GM12878 (cell line): ENCODE results near the gene TATDN2. TPM values are rescaled to one million over a fixed set of nuclear protein-coding genes. Genes with fewer than 3 reads are reported as not detected.
A peak's percentile ranks its signal among the peaks of the same experiment; 100 is the strongest.

Experiments used
- BMI1 ChIP-seq: fragments of 450-650 bp; IDR thresholded peaks from 2 replicates; pipeline ENCODE4 v1.6.1; 2016; ENCODE audit warnings: mild to moderate bottlenecking, moderate library complexity, borderline replicate concordance
- CHD4 ChIP-seq: fragments of 200-600 bp; sonication (generic); IDR thresholded peaks from 2 replicates; pipeline ENCODE4 v1.6.1; 2016; ENCODE audit warnings: mild to moderate bottlenecking
- E2F4 ChIP-seq: IDR thresholded peaks from 2 replicates; pipeline ENCODE4 v1.6.1; 2012; ENCODE audit warnings: low read depth, low read length, improper control_type of control experiment
- EED ChIP-seq: sonication (generic); IDR thresholded peaks from 2 replicates; pipeline ENCODE4 v1.6.1; 2016; ENCODE audit warnings: antibody characterized with exemption, low read depth
- ETV6 ChIP-seq, 2 experiments: fragments of 450-650 bp in 1 of 2; IDR thresholded peaks in 1 of 2; conservative IDR thresholded peaks in 1 of 2; 2 replicates each; pipeline ENCODE4 v1.6.1; 2014; ENCODE audit warnings: antibody characterized with exemption in 1 of 2, borderline replicate concordance in 1 of 2, low read depth in 1 of 2, mild to moderate bottlenecking in 1 of 2, moderate library complexity in 1 of 2
- FOXK2 ChIP-seq: fragments of 450-650 bp; IDR thresholded peaks from 2 replicates; pipeline ENCODE4 v1.6.1; 2017; ENCODE audit warnings: mild to moderate bottlenecking, moderate library complexity
- KAT2A ChIP-seq: conservative IDR thresholded peaks from 2 replicates; pipeline ENCODE4 v1.6.1; 2011; ENCODE audit warnings: low read depth, low read length; ENCODE audit not compliant: control insufficient read depth
- MAX ChIP-seq: IDR thresholded peaks from 2 replicates; pipeline ENCODE4 v1.6.1; 2012; ENCODE audit warnings: low read depth, low read length, improper control_type of control experiment
- MEF2A ChIP-seq: IDR thresholded peaks from 2 replicates; pipeline ENCODE4 v1.6.1; 2011; ENCODE audit warnings: low read depth, mild to moderate bottlenecking, low read length, moderate library complexity; ENCODE audit not compliant: insufficient read depth
- NR2C2 ChIP-seq: IDR thresholded peaks from 2 replicates; pipeline ENCODE4 v1.6.1; 2011; ENCODE audit warnings: borderline replicate concordance, low read depth; ENCODE audit not compliant: control insufficient read depth, insufficient read length
- PML ChIP-seq: IDR thresholded peaks from 2 replicates; pipeline ENCODE4 v1.6.1; 2012; ENCODE audit warnings: low read length, inconsistent platforms
- SMARCA5 ChIP-seq: fragments of 450-650 bp; IDR thresholded peaks from 2 replicates; pipeline ENCODE4 v1.6.1; 2017; ENCODE audit warnings: mild to moderate bottlenecking
- SPI1 ChIP-seq: IDR thresholded peaks from 2 replicates; pipeline ENCODE4 v1.6.1; 2011; ENCODE audit warnings: low read depth, mild to moderate bottlenecking, low read length, moderate library complexity, borderline replicate concordance; ENCODE audit not compliant: insufficient read depth
- SUZ12 ChIP-seq: fragments of 200-600 bp; sonication (generic); IDR thresholded peaks from one replicate; pipeline ENCODE4 v1.6.1; 2018; ENCODE audit warnings: antibody characterized with exemption, mild to moderate bottlenecking; ENCODE audit not compliant: unreplicated experiment
- ZBTB33 ChIP-seq: fragments of 450-650 bp; IDR thresholded peaks from 2 replicates; pipeline ENCODE4 v1.6.1; 2017; ENCODE audit warnings: mild to moderate bottlenecking
- polyA plus RNA-seq, 11 experiments: library from polyadenylated mRNA; depleted of rRNA in 4 of 11; unstranded in 6 of 11; stranded (reverse) in 5 of 11; fragments of >200 nt; fragmentation: Nextera tagmentation in 4 of 11; fragmentation: Illumina TruSeq in 1 of 11; extraction: Ambion mirVana in 4 of 11; extraction: Trizol in 1 of 11; gene quantifications; 1 replicate in 1 of 11; 2 replicates in 10 of 11; pipeline versions ENCODE4 v1.2.1 to v1.2.3, GENCODE V29; 2011 to 2016; ENCODE audit warnings: inconsistent platforms in 2 of 11, missing spikeins in 2 of 11, low read depth in 1 of 11
- total RNA-seq, 4 experiments: library from RNA; depleted of rRNA in 3 of 4; stranded (reverse); fragments of >200 nt in 3 of 4; fragmentation: Illumina TruSeq in 1 of 4; extraction: Trizol in 1 of 4; gene quantifications; 2 replicates each; pipeline versions ENCODE4 v1.2.1 to v1.2.3, GENCODE V29; 2013 to 2021
- TF ChIP-seq, protein P1 (sequence below): IDR thresholded peaks from 2 replicates; pipeline ENCODE4 v1.6.1; 2011; ENCODE audit warnings: low read depth, mild to moderate bottlenecking, low read length, moderate library complexity, borderline replicate concordance; ENCODE audit errors: extremely low read depth
- TF ChIP-seq, protein P2 (sequence below): IDR thresholded peaks from 2 replicates; pipeline ENCODE4 v1.6.1; 2012; ENCODE audit warnings: low read length, inconsistent platforms
- TF ChIP-seq, protein P3 (sequence below): fragments of 450-650 bp; IDR thresholded peaks from 2 replicates; pipeline ENCODE4 v1.6.1; 2017; ENCODE audit warnings: antibody characterized with exemption, mild to moderate bottlenecking, moderate library complexity

The TATDN2 gene
- total and polyA plus RNA-seq, 10 of the 15 experiments (the other 5 are each of a cell fraction or from before 2014, with no cell fraction given) = 4.2 to 36.5 (median 15.8) TPM

DNA sequence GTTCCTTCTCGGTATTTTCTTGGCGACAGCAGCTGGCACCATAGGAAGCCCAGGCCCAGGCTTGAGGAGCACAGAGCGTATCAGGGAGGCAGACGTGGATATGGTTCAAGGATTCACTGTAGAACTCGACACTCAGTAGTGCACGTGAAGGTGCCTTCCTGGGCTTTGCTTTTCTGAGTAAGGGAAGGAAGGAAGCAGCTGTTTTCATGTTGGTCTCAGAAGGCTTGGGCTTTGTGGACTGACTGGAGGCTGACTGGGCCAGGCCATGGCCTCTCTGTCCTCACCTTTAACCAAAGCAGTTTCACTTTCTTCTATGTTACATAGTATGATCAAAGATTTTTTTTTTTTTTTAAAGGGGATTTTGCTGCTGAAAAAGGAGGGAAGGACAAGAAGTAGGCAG, 51.4 kb downstream of the TATDN2 start (continued):
- TF ChIP-seq, protein P1, sequence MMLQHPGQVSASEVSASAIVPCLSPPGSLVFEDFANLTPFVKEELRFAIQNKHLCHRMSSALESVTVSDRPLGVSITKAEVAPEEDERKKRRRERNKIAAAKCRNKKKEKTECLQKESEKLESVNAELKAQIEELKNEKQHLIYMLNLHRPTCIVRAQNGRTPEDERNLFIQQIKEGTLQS = no peak
- no peak for TF ChIP-seq SUZ12
- TF ChIP-seq SPI1 = no peak
- TF ChIP-seq CHD4 = no peak
- TF ChIP-seq, protein P2, sequence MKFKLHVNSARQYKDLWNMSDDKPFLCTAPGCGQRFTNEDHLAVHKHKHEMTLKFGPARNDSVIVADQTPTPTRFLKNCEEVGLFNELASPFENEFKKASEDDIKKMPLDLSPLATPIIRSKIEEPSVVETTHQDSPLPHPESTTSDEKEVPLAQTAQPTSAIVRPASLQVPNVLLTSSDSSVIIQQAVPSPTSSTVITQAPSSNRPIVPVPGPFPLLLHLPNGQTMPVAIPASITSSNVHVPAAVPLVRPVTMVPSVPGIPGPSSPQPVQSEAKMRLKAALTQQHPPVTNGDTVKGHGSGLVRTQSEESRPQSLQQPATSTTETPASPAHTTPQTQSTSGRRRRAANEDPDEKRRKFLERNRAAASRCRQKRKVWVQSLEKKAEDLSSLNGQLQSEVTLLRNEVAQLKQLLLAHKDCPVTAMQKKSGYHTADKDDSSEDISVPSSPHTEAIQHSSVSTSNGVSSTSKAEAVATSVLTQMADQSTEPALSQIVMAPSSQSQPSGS = no peak
- no peak for TF ChIP-seq E2F4
- TF ChIP-seq FOXK2 = no peak
- no peak for TF ChIP-seq NR2C2
- TF ChIP-seq SMARCA5 = 0 out of 2 replicates have a peak, but pooled peaks have one; percentile 0
- TF ChIP-seq, protein P3, sequence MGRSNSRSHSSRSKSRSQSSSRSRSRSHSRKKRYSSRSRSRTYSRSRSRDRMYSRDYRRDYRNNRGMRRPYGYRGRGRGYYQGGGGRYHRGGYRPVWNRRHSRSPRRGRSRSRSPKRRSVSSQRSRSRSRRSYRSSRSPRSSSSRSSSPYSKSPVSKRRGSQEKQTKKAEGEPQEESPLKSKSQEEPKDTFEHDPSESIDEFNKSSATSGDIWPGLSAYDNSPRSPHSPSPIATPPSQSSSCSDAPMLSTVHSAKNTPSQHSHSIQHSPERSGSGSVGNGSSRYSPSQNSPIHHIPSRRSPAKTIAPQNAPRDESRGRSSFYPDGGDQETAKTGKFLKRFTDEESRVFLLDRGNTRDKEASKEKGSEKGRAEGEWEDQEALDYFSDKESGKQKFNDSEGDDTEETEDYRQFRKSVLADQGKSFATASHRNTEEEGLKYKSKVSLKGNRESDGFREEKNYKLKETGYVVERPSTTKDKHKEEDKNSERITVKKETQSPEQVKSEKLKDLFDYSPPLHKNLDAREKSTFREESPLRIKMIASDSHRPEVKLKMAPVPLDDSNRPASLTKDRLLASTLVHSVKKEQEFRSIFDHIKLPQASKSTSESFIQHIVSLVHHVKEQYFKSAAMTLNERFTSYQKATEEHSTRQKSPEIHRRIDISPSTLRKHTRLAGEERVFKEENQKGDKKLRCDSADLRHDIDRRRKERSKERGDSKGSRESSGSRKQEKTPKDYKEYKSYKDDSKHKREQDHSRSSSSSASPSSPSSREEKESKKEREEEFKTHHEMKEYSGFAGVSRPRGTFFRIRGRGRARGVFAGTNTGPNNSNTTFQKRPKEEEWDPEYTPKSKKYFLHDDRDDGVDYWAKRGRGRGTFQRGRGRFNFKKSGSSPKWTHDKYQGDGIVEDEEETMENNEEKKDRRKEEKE = no peak
- no peak for TF ChIP-seq MEF2A
- no peak for TF ChIP-seq MAX
- TF ChIP-seq EED = 0 out of 2 replicates have a peak, but pooled peaks have one; percentile 25
- TF ChIP-seq ETV6 (conservative IDR thresholded peaks at IDR 0.05 in 1 of 2, IDR thresholded peaks at IDR 0.05 in 1 of 2; ENCODE audit: borderline replicate concordance in 1 of 2, low read depth in 1 of 2) = peak in 1 of 2 experiments; percentile 75; a peak in 2 of 4 replicates
- TF ChIP-seq PML = 0 out of 2 replicates have a peak, but pooled peaks have one; percentile 45
- TF ChIP-seq BMI1 = no peak
- no peak for TF ChIP-seq ZBTB33
- TF ChIP-seq KAT2A = no peak
